ENCODE data around the gene SIK2.
"Not testable (repeated sequence)": the region's sequence is repeated elsewhere in the genome, so short reads cannot be mapped to it uniquely, and the experiment has no call there.

The SIK2 gene

DNA sequence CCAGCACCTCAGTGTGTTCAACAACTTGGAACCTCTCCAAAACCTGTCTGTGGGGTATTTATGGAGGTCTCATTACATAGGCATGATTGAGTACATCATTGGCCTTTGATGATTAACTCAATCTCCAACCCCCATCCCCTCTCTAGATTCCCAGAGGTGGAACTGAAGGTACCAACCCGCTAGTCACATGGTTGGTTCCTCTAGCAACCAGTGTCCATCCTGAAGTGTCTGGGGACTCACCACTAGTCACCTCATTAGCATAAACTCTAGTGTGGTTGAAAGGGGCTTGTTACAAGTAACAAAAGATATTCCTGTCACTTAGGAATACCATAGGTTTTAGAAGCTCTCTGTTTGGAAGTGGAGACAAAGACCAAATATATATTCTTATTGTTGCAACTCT lies 40.3 kb downstream of the SIK2 start:
- H3K9me3 Mint-ChIP-seq: peaks cover 0 to 1% of the 10 kb centered on the region in 2 donors
- H3K27me3 Mint-ChIP-seq: no peaks in the 10 kb centered on the region
- DNase-seq (no peak), ATAC-seq (replicated peaks) (no peak)
- H3K4me3 Mint-ChIP-seq: no peak overlapping the region
- H3K4me1 Mint-ChIP-seq: peaks cover 15 to 26% of the 10 kb centered on the region in 2 donors
- no peak overlapping the region for H3K27ac Mint-ChIP-seq
- H3K36me3 Mint-ChIP-seq: peaks cover 27 to 37% of the 10 kb centered on the region in 2 donors

- no peaks in the 10 kb centered on the region for H3K27me3 Mint-ChIP-seq
- peaks cover 11 to 19% of the 10 kb centered on the region in 2 donors for H3K4me1 Mint-ChIP-seq
- ATAC-seq (replicated peaks) (no peak), DNase-seq (no peak)
- H3K4me3 Mint-ChIP-seq: no peak overlapping the region
- H3K27ac Mint-ChIP-seq: no peak overlapping the region
- peaks cover 19 to 21% of the 10 kb centered on the region in 2 donors for H3K36me3 Mint-ChIP-seq
- H3K9me3 Mint-ChIP-seq: peaks cover 0 to 1% of the 10 kb centered on the region in 2 donors
Measured at GRCh38 chr11:111644922-111645321, 42.7 kb downstream of the SIK2 start.

GRCh38 chr11:111645657-111646316 lies 43.5 kb downstream of the SIK2 start:
- peaks cover 0 to 1% of the 10 kb centered on the region in 2 donors for H3K9me3 Mint-ChIP-seq
- ATAC-seq (replicated peaks): no peak
- no peak overlapping the region for H3K4me3 Mint-ChIP-seq
- no peak overlapping the region for H3K27ac Mint-ChIP-seq
- H3K4me1 Mint-ChIP-seq: peaks cover 10 to 19% of the 10 kb centered on the region in 2 donors
- no peaks in the 10 kb centered on the region for H3K27me3 Mint-ChIP-seq
- peaks cover 17% of the 10 kb centered on the region in 2 donors for H3K36me3 Mint-ChIP-seq
- DNase-seq: no peak

- not testable (repeated sequence) for DNase-seq; ATAC-seq (replicated peaks); H3K4me1 Mint-ChIP-seq; H3K9me3 Mint-ChIP-seq; H3K27me3 Mint-ChIP-seq; H3K4me3 Mint-ChIP-seq; H3K27ac Mint-ChIP-seq
- H3K36me3 Mint-ChIP-seq: peaks cover 4 to 18% of the 10 kb centered on the region in 2 donors
Measured at GRCh38 chr11:111651336-111651735, 49.1 kb downstream of the SIK2 start.

DNA sequence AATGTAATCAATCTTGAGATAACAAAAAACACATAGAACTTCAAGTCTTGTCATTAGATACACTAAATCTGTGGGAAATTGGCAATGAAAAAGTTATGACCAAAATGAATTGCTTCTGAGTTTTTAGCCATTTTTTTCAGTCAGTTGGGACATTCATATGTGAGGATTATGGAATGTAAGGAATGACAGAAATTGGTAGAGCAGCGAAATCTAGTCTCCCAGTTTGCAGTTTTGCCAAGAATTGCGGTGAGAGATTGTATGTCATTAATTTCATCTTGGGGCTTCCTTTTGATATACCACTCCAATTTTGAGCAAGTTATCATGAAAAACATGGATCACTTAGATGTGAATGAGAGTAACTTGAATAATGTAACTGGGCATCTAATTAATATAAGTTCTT lies 49.9 kb downstream of the SIK2 start:
- Mint-ChIP-seq H3K4me3 (no peak overlapping the region), H3K36me3 (peaks cover 4 to 18% of the 10 kb centered on the region in 2 donors), H3K27me3 (no peaks in the 10 kb centered on the region), H3K27ac (no peak overlapping the region), H3K9me3 (no peaks in the 10 kb centered on the region), H3K4me1 (peaks cover 0 to 2% of the 10 kb centered on the region in 2 donors)
- DNase-seq (no peak), ATAC-seq (replicated peaks) (no peak)

GRCh38 chr11:111654601-111655000 lies 52.4 kb downstream of the SIK2 start:
- H3K27me3 Mint-ChIP-seq: no peaks in the 10 kb centered on the region
- H3K4me3 Mint-ChIP-seq: no peak overlapping the region
- no peaks in the 10 kb centered on the region for H3K9me3 Mint-ChIP-seq
- no peak for ATAC-seq (replicated peaks)
- peaks cover 0 to 5% of the 10 kb centered on the region in 2 donors for H3K4me1 Mint-ChIP-seq
- H3K36me3 Mint-ChIP-seq: peaks cover 6 to 22% of the 10 kb centered on the region in 2 donors
- DNase-seq: no peak
- H3K27ac Mint-ChIP-seq: no peak overlapping the region

- no peak overlapping the region for H3K4me3 Mint-ChIP-seq
- no peak overlapping the region for H3K27ac Mint-ChIP-seq
- ATAC-seq (replicated peaks) (no peak), DNase-seq (no peak)
- H3K4me1 Mint-ChIP-seq: peaks cover 1 to 5% of the 10 kb centered on the region in 2 donors
- H3K9me3 Mint-ChIP-seq: no peaks in the 10 kb centered on the region
- no peaks in the 10 kb centered on the region for H3K27me3 Mint-ChIP-seq
- peaks cover 6 to 25% of the 10 kb centered on the region in 2 donors for H3K36me3 Mint-ChIP-seq
Measured at GRCh38 chr11:111655924-111656323, 53.7 kb downstream of the SIK2 start.

GRCh38 chr11:111657905-111658304 lies 55.7 kb downstream of the SIK2 start:
- H3K27me3 Mint-ChIP-seq; DNase-seq; H3K4me3 Mint-ChIP-seq; H3K27ac Mint-ChIP-seq; H3K9me3 Mint-ChIP-seq; ATAC-seq (replicated peaks); H3K4me1 Mint-ChIP-seq: not testable (repeated sequence)
- peaks cover 11 to 33% of the 10 kb centered on the region in 2 donors for H3K36me3 Mint-ChIP-seq

- H3K36me3 Mint-ChIP-seq: peaks cover 11 to 35% of the 10 kb centered on the region in 2 donors
Measured at GRCh38 chr11:111658493-111658892, 56.2 kb downstream of the SIK2 start.

GRCh38 chr11:111659201-111660115 lies 57.2 kb downstream of the SIK2 start:
- Mint-ChIP-seq H3K27ac (no peak overlapping the region), H3K4me3 (no peak overlapping the region), H3K36me3 (peaks cover 11 to 34% of the 10 kb centered on the region in 2 donors), H3K4me1 (peaks cover 8 to 13% of the 10 kb centered on the region in 2 donors), H3K27me3 (no peaks in the 10 kb centered on the region), H3K9me3 (no peaks in the 10 kb centered on the region)
- ATAC-seq (replicated peaks) (no peak), DNase-seq (no peak)

More at GRCh38 chr11:111658493-111658892, 56.2 kb downstream of the SIK2 start:
- H3K27me3 Mint-ChIP-seq; H3K27ac Mint-ChIP-seq; ATAC-seq (replicated peaks); DNase-seq; H3K4me3 Mint-ChIP-seq; H3K9me3 Mint-ChIP-seq: not testable (repeated sequence)
- H3K4me1 Mint-ChIP-seq: peaks cover 5 to 11% of the 10 kb centered on the region in 2 donors

DNA sequence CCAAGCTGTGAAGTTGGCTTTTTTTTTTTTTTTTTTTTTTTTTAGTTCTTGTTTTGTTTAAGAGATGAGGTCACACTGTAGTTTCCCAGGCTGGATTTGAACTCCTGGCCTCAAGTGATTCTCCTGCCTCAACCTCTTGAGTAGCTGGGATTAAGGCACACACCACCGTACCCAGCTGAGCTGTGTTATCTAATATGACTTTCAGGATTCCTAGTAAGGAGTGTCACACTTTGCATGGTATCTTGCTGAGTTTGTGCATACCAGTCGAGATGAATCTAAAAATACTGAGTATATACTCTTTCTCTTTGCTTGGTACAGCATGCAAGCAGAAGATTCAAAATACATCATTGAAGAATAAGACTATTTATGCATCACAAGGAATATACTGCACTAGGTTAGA lies 58.6 kb downstream of the SIK2 start:
- ATAC-seq (replicated peaks) (no peak), DNase-seq (no peak)
- Mint-ChIP-seq H3K4me1 (peaks cover 8 to 13% of the 10 kb centered on the region in 2 donors), H3K36me3 (peaks cover 11 to 34% of the 10 kb centered on the region in 2 donors), H3K4me3 (no peak overlapping the region), H3K27me3 (no peaks in the 10 kb centered on the region), H3K27ac (no peak overlapping the region), H3K9me3 (no peaks in the 10 kb centered on the region)

DNA sequence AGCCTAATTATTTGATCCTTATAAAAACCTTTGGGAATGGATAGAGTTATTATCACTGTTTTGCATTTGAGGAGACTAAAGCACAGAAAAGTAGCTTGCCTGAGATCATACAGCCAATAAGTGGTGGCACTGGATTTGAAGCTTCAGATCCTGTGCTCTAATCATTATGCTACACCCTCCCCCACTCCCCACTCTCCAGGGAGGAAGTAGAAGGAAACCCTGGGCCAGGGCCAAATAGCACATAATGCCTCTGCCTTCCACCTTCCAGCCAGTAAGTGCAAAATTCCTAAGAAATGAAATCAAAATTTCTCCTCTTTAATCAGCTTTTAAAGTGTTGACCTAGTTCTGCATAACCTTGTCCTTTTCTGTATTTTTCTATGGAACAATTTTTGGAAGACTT lies 61.6 kb downstream of the SIK2 start:
- Mint-ChIP-seq H3K27ac (no peak overlapping the region), H3K4me1 (peaks cover 2 to 13% of the 10 kb centered on the region in 2 donors), H3K27me3 (no peaks in the 10 kb centered on the region), H3K36me3 (peaks cover 10 to 37% of the 10 kb centered on the region in 2 donors), H3K9me3 (no peaks in the 10 kb centered on the region), H3K4me3 (no peak overlapping the region)
- DNase-seq (no peak), ATAC-seq (replicated peaks) (no peak)

- no peak overlapping the region for H3K27ac Mint-ChIP-seq
- H3K4me3 Mint-ChIP-seq: no peak overlapping the region
- peaks cover 2 to 13% of the 10 kb centered on the region in 2 donors for H3K4me1 Mint-ChIP-seq
- DNase-seq (no peak), ATAC-seq (replicated peaks) (no peak)
- H3K9me3 Mint-ChIP-seq: no peaks in the 10 kb centered on the region
- no peaks in the 10 kb centered on the region for H3K27me3 Mint-ChIP-seq
- H3K36me3 Mint-ChIP-seq: peaks cover 10 to 36% of the 10 kb centered on the region in 2 donors
Measured at GRCh38 chr11:111665777-111666176, 63.5 kb downstream of the SIK2 start.

DNA sequence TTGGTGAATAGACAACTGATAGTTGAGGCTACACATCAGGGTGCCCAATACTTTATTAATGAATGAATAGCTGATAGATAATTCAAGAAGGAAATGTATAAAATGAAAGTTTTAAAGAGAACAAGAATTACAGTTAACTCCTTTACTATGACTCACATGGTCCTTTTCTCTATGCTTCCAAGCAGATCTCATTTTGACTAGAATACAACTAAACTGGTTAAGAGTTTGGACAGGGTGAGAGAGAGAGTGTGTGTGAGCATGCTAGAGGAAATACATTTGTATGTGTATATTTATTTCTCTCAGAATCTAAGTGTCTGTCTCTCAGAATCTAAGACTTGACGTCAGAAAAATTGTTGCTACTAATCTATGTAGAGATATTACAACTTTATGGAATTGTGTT lies 66.7 kb downstream of the SIK2 start:
- H3K9me3 Mint-ChIP-seq: no peaks in the 10 kb centered on the region
- H3K36me3 Mint-ChIP-seq: peaks cover 10 to 35% of the 10 kb centered on the region in 2 donors
- no peak overlapping the region for H3K27ac Mint-ChIP-seq
- peaks cover 0 to 3% of the 10 kb centered on the region in 2 donors for H3K4me1 Mint-ChIP-seq
- no peak overlapping the region for H3K4me3 Mint-ChIP-seq
- DNase-seq: no peak
- H3K27me3 Mint-ChIP-seq: no peaks in the 10 kb centered on the region
- ATAC-seq (replicated peaks): no peak
